Neural progenitor cell (in vitro differentiated cells): ENCODE data around the gene RNF13. TPM values are rescaled to one million over a fixed set of nuclear protein-coding genes. Genes with fewer than 3 reads are reported as not detected.

Experiments used
- DNase-seq: peaks from one replicate; pipeline ENCODE4 v3.0.0-alpha.2; 2016; ENCODE audit warnings: low spot score
- H2AFZ ChIP-seq: fragments of 200-600 bp; sonication (generic); replicated peaks from 2 replicates; pipeline ENCODE4 v1.6.1; 2016; ENCODE audit warnings: antibody characterized with exemption
- H3F3A ChIP-seq: fragments of 200-600 bp; sonication (generic); 2 replicates; pipeline ENCODE4 v1.6.1; 2016; ENCODE audit warnings: antibody characterized with exemption, low read depth
- H3K27ac ChIP-seq: fragments of 200-600 bp; sonication (generic); 2 replicates; pipeline ENCODE4 v1.5.1; 2016; ENCODE audit warnings: mild to moderate bottlenecking
- H3K27me3 ChIP-seq: fragments of 200-600 bp; sonication (generic); 2 replicates; pipeline ENCODE4 v1.6.1; 2016; ENCODE audit warnings: mild to moderate bottlenecking, moderate library complexity
- H3K36me3 ChIP-seq: fragments of 200-600 bp; sonication (generic); 2 replicates; pipeline ENCODE4 v1.5.1; 2016
- H3K4me1 ChIP-seq: fragments of 200-600 bp; sonication (generic); 2 replicates; pipeline ENCODE4 v1.6.1; 2016; ENCODE audit warnings: mixed run types
- H3K4me2 ChIP-seq: fragments of 200-600 bp; sonication (generic); 2 replicates; pipeline ENCODE4 v1.6.1; 2016
- H3K4me3 ChIP-seq: fragments of 200-600 bp; sonication (generic); 2 replicates; pipeline ENCODE4 v1.5.1; 2016
- H3K79me2 ChIP-seq: fragments of 200-600 bp; sonication (generic); 2 replicates; pipeline ENCODE4 v1.6.1; 2016; ENCODE audit warnings: low read depth
- H3K9ac ChIP-seq: fragments of 200-600 bp; sonication (generic); 2 replicates; pipeline ENCODE4 v1.6.1; 2016
- H3K9me3 ChIP-seq: fragments of 200-600 bp; sonication (generic); 2 replicates; pipeline ENCODE4 v1.5.1; 2016; ENCODE audit warnings: low read depth
- H4K20me1 ChIP-seq: fragments of 200-600 bp; sonication (generic); 2 replicates; pipeline ENCODE4 v1.6.1; 2016; ENCODE audit warnings: low read depth
- H3K27ac Mint-ChIP-seq: 3 replicates; pipeline ENCODE4 v1.8.0; 2021; ENCODE audit warnings: mixed read lengths
- H3K27me3 Mint-ChIP-seq: 2 replicates; pipeline ENCODE4 v1.8.0; 2022; ENCODE audit warnings: low read depth, mild to moderate bottlenecking, inconsistent platforms, moderate library complexity, mixed read lengths; ENCODE audit not compliant: insufficient read depth
- H3K36me3 Mint-ChIP-seq: 3 replicates; pipeline ENCODE4 v1.8.0; 2021; ENCODE audit warnings: mixed read lengths
- H3K4me1 Mint-ChIP-seq: 3 replicates; pipeline ENCODE4 v1.8.0; 2021; ENCODE audit warnings: mixed read lengths
- H3K4me3 Mint-ChIP-seq: 3 replicates; pipeline ENCODE4 v1.8.0; 2021; ENCODE audit warnings: mild to moderate bottlenecking, moderate library complexity, mixed read lengths
- H3K9me3 Mint-ChIP-seq: 3 replicates; pipeline ENCODE4 v1.8.0; 2020; ENCODE audit warnings: mixed read lengths
- CTCF ChIP-seq: fragments of 200-600 bp; sonication (generic); IDR thresholded peaks from 2 replicates; pipeline ENCODE4 v1.5.1; 2017; ENCODE audit warnings: antibody characterized with exemption, mild to moderate bottlenecking
- EZH2 ChIP-seq: fragments of 200-600 bp; sonication (generic); IDR thresholded peaks from 2 replicates; pipeline ENCODE4 v1.6.1; 2017; ENCODE audit warnings: antibody characterized with exemption, mild to moderate bottlenecking, moderate library complexity
- EZH2phosphoT487 ChIP-seq: fragments of 200-600 bp; sonication (generic); IDR thresholded peaks from 2 replicates; pipeline ENCODE4 v1.6.1; 2017; ENCODE audit warnings: antibody characterized with exemption
- total RNA-seq: library from RNA; depleted of rRNA; stranded (reverse); fragments of >200 nt; gene quantifications from 2 replicates; pipeline ENCODE4 v1.2.3, GENCODE V29; 2015; ENCODE audit warnings: low replicate concordance

RNF13 gene
- total RNA-seq, 1 donor from 2014 or later = 45.2 TPM

- H3K79me2 ChIP-seq = no peaks in the 10 kb centered on the region
- H3K9ac ChIP-seq = no peak overlapping the region
- H4K20me1 ChIP-seq = no peaks in the 10 kb centered on the region
- no peaks in the 10 kb centered on the region for H3F3A ChIP-seq
- no peak for TF ChIP-seq CTCF
- no peak for TF ChIP-seq EZH2
- TF ChIP-seq EZH2phosphoT487 = no peak
- DNase-seq = no peak
- Mint-ChIP-seq H3K36me3 (no peaks in the 10 kb centered on the region), H3K27me3 (no peaks in the 10 kb centered on the region), H3K27ac (no peak overlapping the region), H3K4me3 (no peak overlapping the region), H3K4me1 (no peaks in the 10 kb centered on the region), H3K9me3 (peaks cover 6% of the 10 kb centered on the region)
- H2AFZ ChIP-seq = no peak overlapping the region
- no peaks in the 10 kb centered on the region for H3K27me3 ChIP-seq
- no peaks in the 10 kb centered on the region for H3K36me3 ChIP-seq
- H3K27ac ChIP-seq = no peak overlapping the region
- no peak overlapping the region for H3K4me3 ChIP-seq
- no peak overlapping the region for H3K4me2 ChIP-seq
- H3K9me3 ChIP-seq = no peaks in the 10 kb centered on the region
- no peaks in the 10 kb centered on the region for H3K4me1 ChIP-seq
Measured at GRCh38 chr3:149800693-149801092, 12.3 kb upstream of the RNF13 start.

GRCh38 chr3:149801195-149801594 is 11.8 kb upstream of the RNF13 start:
- Histone ChIP-seq H3K4me2 (no peak overlapping the region), H3F3A (no peaks in the 10 kb centered on the region), H3K79me2 (no peaks in the 10 kb centered on the region), H3K36me3 (no peaks in the 10 kb centered on the region), H3K27ac (no peak overlapping the region), H4K20me1 (no peaks in the 10 kb centered on the region), H3K9me3 (no peaks in the 10 kb centered on the region), H3K4me3 (no peak overlapping the region), H2AFZ (no peak overlapping the region), H3K4me1 (no peaks in the 10 kb centered on the region), H3K9ac (no peak overlapping the region), H3K27me3 (no peaks in the 10 kb centered on the region)
- Mint-ChIP-seq H3K9me3 (peaks cover 6% of the 10 kb centered on the region), H3K4me3 (no peak overlapping the region), H3K4me1 (no peaks in the 10 kb centered on the region), H3K27me3 (no peaks in the 10 kb centered on the region), H3K27ac (no peak overlapping the region), H3K36me3 (no peaks in the 10 kb centered on the region)
- TF ChIP-seq EZH2phosphoT487 (no peak), EZH2 (no peak), CTCF (no peak)
- DNase-seq = no peak

- no peak overlapping the region for H3K27ac ChIP-seq
- peaks cover 6% of the 10 kb centered on the region for H3K9me3 Mint-ChIP-seq
- no peak overlapping the region for H3K4me3 Mint-ChIP-seq
- H3K27me3 Mint-ChIP-seq = no peaks in the 10 kb centered on the region
- no peaks in the 10 kb centered on the region for H3K4me1 ChIP-seq
- H3K36me3 Mint-ChIP-seq = no peaks in the 10 kb centered on the region
- DNase-seq = no peak
- no peaks in the 10 kb centered on the region for H3F3A ChIP-seq
- H3K4me2 ChIP-seq = no peak overlapping the region
- no peak overlapping the region for H2AFZ ChIP-seq
- H3K4me3 ChIP-seq = no peak overlapping the region
- H3K27ac Mint-ChIP-seq = no peak overlapping the region
- no peaks in the 10 kb centered on the region for H3K9me3 ChIP-seq
- H3K36me3 ChIP-seq = no peaks in the 10 kb centered on the region
- H3K4me1 Mint-ChIP-seq = no peaks in the 10 kb centered on the region
- no peaks in the 10 kb centered on the region for H4K20me1 ChIP-seq
- no peak for TF ChIP-seq EZH2
- TF ChIP-seq EZH2phosphoT487 = no peak
- no peak for TF ChIP-seq CTCF
- H3K9ac ChIP-seq = no peak overlapping the region
- H3K79me2 ChIP-seq = no peaks in the 10 kb centered on the region
- H3K27me3 ChIP-seq = no peaks in the 10 kb centered on the region
Measured at GRCh38 chr3:149801639-149802038, 11.4 kb upstream of the RNF13 start.
